ENCODE measurements around the gene R3HDML.

R3HDML gene

DNA sequence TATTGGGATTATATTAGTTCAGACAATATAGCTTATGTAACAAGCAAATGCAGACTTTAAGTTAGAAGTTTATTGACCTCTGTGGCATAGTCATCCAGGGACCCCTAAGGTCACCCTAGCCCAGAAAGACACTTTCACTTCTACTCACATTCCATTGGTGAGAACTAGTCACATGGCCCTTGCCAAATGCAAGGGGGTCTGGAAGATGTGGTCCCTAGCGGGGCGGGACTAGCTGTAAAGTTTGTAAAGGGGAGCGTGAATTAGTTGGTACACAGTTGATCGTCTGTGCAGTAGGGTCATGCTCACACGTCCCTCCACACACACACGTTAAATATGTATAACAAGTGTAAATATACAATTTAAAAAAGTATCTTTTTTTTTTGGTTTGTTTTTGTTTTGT lies 27.9 kb downstream of the R3HDML start:
- DNase-seq: no peak

- no peak for DNase-seq
Measured at GRCh38 chr20:44367746-44368145, 30.9 kb downstream of the R3HDML start.

DNA sequence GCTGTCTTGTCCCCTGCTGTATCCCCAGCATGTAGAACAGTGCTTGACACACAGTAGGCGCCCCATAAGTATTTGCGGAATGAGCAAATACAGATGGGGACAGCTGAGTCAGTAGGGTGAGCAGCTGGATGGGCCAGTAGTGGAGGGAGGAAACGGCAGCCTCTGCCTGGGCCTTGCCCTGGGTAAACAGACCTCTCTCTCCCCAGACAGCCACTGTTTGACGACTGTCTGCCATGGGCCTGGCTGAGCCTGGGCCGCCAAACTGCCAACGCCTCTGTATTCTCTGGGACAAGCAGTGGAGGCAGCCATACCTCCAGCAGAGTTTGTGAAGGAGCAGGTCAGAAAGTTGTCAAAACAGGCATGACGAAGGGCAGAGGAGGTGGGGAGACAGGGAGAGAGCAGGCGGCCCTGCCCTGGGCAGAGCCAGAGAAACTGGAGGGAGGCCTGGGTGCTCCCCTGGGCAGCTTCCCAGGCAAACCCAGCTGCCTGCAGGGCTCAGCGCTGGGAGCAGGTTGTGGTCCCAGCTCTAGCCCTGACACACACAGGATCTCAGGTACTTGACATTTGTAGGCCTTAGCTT lies 33.9 kb downstream of the R3HDML start:
- DNase-seq: no peak

DNA sequence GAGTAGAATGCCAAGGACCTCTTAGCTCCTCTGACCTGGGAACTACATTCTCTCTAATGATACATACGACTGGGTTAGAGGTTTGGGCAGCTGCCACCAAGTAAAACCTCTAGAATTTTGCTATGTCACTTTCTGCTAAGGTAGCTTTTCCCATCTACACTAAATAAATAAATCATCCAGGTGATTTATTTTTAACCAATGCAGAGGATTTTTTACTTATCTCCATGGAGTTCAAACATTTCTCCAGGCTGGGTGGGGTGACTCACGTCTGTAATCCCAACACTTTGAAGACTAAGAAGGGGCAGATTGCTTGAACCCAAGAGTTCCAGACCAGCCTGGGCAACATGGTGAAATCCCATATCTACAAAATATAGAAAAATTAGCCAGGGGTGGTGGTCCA lies 45.8 kb downstream of the R3HDML start:
- DNase-seq: no peak

DNA sequence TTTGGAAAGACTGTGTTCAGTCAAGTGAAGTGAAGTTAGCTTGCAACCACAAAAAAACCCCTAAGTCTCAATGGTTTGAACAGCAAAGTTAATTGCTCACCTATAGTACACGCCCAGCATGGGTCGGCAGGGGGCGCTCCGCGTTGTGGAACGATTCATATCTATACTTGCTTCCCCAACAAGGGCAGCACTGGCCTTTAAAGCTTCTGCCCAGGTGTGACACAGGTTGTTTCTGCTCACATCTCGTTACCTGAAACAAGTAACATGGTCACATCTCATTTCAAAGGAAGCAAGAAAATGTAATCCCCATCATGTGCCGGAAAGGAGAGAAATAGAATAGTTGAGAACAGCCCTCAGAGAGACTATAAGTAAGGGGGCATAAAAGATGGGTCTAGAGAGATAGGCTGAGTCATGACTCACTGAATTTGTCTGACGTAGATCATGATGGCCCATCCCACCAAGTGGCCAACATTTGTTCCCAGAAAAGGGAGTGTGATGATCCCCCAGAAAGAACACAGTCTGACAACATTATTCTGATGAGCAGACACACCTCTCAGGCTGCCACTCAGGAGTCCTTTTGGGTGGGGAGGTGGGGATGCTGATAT lies 47.7 kb downstream of the R3HDML start:
- peak; percentile 45 for DNase-seq

GRCh38 chr20:44388466-44389023 lies 51.7 kb downstream of the R3HDML start:
- DNase-seq: peak; percentile 76

GRCh38 chr20:44389871-44390270 lies 53.0 kb downstream of the R3HDML start:
- DNase-seq: no peak

GRCh38 chr20:44390280-44390679 lies 53.4 kb downstream of the R3HDML start:
- no peak for DNase-seq

DNA sequence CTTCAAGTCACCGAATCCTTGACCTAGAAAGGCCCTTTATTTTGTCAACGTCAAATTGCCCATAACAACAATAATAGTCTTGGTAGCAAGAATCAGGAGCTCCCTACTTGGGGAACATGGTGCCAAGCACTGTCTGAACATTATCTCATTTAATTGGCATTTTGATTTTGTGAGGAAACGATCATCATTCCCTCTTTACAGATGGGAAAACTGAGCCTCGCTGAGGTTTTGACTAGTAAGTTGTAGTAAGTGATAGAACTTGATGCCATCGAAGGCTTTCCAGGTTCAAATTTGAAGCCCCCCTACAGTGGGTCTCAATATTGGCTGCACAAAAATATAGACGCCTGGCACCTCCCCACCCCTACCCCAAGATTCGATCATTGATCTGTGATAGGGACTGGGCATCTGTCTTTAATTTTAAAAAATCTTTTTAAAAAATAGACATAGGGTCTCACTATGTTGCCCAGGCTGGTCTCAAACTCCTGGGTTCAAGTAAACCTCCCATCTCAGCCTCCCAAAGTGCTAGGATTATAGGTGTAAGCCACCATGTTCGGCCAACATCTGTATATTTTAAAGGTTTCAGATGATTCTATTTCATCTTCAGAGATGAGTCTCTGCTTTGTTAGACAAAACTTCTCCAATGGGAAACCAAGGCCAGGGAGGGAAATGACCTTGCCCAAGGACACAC lies 55.4 kb downstream of the R3HDML start:
- DNase-seq: no peak

DNA sequence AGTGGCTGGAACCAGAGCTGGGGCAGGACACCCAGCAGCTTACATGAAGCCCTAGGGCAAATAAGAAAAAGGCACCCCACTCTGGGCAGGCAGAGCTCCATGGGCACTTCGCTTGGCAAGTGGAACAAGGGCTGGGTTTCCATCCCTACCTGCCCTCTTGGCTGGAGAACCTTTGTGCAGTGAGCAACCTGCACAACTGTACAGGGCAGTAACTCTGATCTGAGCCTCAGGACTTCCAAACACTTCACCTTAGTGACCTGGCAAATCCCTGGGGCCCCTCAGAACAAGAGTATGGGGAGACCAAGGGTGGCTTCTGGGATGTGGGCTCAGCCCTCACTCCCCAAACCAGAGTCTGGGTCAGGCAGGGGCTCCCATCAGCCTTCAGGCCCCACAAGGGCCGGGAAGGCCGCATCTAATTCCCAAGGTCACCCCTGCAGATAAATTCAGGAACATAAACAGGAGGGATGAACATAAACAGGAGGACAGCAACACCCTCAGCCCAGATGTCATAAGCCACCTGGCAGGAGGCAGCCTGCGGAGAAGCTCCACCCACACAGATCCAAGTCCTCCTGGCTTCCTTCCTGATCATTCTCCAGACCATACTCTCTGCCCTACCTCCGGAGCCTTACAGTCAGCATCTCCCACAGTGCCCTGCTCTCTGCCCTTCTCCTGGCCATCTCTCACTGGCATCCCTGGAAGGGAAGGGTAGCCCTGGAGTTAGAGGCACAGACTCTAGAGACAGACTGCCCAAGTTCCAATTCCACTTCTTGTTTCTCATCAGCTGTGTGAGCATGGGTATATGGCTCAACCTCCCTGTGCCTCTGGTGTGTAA lies 56.1 kb downstream of the R3HDML start:
- DNase-seq: no peak

GRCh38 chr20:44393608-44394451 lies 57.0 kb downstream of the R3HDML start:
- no peak for DNase-seq

- DNase-seq: no peak
Measured at GRCh38 chr20:44394452-44394701, 57.5 kb downstream of the R3HDML start.

GRCh38 chr20:44394702-44395460 lies 58.0 kb downstream of the R3HDML start:
- DNase-seq: no peak

DNA sequence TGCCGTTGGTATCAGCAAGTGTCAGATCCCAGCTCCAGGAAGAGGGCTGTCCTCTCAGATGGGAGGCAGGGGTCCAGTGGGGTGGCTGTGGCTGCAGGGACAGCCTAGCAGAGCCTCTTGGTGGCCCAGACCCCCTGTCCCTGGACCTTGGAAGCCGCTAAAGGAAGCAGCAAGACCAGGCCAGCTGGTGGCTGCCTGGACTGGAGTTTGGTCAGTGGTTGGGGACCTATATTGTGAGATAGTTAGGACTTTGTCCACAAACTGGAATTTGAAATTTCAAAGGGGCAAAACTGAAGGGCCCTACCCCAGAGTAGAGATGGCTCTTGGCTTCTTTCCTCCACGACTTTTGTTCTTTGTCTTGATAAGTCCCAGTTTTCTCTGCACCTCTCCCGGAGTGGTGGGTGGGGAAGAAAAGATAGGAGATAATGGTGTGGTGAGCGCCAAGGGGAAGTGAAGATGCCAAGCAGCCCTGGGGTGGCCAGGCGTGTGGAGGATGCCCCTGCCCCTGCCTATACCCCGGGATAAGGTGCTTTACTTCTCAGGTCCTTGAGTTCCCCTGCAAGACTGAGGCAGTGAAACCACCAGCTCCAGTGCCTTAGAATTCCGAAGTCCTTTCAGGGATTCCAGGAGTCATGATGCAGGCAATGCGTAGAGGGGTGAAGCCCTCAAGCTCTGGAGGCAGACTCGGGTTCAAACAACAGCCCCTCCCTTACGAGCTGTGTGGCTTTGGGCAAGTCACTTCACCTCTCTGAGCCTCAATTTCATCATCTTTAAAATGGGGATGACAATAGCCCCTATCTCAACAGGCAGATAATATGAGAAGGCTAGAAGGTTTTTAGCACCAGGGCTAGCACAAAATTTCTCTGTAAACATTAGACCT lies 58.9 kb downstream of the R3HDML start:
- DNase-seq: no peak

GRCh38 chr20:44396369-44397130 lies 59.7 kb downstream of the R3HDML start:
- no peak for DNase-seq

GRCh38 chr20:44398335-44398734 lies 61.5 kb downstream of the R3HDML start:
- peak; percentile 88 for DNase-seq

DNA sequence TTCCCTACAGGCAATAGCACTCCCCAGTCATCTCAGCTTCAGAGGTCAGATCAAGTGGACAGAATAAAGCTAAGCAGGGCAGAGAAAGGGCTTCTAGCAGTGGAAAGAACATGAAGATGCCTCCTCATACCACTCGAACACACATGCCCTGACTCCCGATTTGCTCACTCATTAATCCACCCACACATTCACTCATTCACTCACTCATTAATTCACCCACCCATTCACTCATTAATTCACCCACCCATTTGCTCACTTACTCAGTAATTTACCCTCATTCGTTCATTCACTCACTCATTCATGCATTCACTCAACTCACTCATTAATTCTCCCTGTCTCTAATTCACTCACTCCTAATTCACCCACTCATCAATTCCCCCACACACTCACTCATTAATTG lies 62.6 kb downstream of the R3HDML start:
- DNase-seq: no peak

- DNase-seq: no peak
Measured at GRCh38 chr20:44400671-44400969, 63.8 kb downstream of the R3HDML start.
